GM18861 (cell line): ENCODE results near the gene CSK.

ENCODE experiments used
- ATAC-seq: cut with Tn5 transposase; IDR thresholded peaks from one replicate; pipeline ENCODE4 v1.9.1; 2021; ENCODE audit not compliant: unreplicated experiment

Gene CSK

GRCh38 chr15:74787251-74788041, 5.6 kb downstream of the CSK start:
- ATAC-seq: peak; percentile 29

DNA sequence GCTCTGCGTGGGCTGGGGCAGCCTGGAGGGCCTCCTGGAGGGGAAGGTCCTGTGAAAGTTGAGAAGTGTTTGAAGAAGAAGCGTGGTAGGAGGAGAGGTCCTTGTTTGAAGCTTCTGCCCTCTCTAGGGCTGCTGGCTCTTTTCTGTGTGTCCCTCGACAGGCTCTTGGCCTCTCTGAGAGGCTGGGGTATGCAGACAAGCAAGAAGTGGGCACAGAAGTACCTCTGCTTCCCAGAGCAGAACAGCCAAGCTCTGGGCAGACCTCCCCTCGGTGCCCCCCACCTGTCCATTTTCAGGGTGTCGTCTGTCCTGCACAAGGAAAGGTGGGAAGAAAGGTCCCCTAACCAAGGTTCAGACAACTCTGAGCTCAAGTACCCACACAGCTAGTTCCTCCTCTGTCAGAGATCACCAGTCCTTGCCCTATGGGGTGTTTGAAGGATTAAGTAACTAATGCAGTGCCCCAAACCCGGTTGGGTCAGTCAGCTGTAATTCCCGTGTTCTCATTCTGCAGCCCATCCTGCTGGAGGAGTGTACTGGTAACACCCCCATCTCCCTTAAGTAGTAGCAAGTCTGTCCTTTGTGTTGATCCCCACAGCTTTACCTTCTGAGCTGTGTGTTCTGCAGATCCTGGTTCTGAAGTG, 6.3 kb downstream of the CSK start:
- no peak for ATAC-seq

GRCh38 chr15:74788683-74789151, 6.8 kb downstream of the CSK start:
- ATAC-seq: no peak

DNA sequence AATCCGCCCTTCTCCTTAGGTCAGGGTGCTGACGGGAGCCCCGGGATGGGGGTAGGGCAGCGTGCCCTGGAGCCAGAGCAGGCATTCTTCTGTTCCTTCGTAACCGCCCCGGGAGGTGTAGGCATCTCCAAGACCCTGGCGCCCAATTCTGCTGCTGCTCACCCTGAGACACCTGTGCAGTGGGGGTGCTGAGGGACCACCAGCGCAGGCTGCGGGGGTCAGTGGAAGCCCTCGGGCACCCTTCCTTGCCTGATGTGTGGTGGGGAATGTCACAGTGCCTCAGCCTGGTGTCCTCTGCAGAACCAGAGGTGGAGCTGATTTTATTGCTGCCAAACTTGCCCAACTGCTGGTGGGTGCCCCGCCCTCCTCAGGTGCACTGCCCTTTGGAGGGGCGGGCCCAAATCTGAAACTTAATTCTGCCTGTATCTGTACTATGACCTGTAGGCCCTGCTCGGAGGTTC, 7.3 kb downstream of the CSK start:
- ATAC-seq: no peak

DNA sequence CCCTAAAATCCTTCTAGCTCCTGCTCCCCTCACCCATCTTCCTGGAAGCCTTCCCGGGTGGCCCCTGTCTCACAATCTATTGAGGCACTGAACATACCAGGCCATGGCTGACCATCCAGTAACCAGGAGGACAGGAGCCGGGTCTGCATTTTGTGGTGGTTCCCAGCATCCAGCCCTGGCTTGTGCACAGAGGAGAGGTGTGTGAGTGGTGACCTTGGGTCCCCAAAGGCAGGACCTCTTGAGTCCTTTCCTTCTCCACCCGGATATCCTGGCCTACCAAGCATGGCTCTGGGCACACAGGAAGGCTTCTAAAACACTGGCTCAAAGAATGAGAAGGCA, 7.8 kb downstream of the CSK start:
- ATAC-seq: no peak

- peak; percentile 20 for ATAC-seq
Measured at GRCh38 chr15:74790080-74790916, 8.4 kb downstream of the CSK start.

DNA sequence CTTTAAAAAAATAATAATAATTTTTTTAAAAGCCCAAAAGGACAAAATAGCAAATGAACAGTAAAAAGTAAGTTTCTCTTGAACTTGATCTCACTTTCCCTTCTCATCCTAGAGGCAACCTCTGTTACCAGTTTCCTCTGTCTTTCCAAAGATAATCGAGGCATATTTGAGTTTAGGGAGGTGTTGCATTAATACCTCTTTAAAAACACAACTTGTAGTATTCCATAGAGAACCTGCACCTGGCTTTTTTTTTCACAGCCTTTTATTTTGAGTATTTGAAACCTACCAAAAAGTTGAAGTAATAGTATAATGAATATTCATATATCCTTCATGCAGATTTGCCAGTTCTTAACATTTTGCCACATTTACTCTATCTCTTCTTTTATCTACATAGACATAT, 9.1 kb downstream of the CSK start:
- no peak for ATAC-seq

DNA sequence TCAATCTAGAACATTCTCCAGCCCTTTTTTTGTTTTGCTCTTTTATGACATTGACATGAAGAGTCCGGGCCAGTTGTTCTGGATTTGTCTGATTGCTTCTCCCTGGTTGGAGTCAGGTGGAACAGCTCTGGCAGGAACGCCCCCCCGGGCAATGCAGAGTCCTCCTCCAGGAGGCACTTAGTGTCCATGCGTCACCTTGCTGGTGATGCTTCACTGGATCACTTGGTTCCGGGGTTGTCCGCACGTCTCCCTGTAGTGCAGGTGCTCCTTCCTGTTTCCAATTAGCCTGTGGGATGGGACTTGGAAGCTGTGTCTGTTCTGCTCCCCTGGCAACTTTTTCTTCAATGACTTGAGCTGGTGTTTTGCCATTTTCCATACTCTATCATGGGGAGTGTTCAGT, 9.8 kb downstream of the CSK start:
- ATAC-seq: no peak

- no peak for ATAC-seq
Measured at GRCh38 chr15:74792227-74793016, 10.5 kb downstream of the CSK start.

DNA sequence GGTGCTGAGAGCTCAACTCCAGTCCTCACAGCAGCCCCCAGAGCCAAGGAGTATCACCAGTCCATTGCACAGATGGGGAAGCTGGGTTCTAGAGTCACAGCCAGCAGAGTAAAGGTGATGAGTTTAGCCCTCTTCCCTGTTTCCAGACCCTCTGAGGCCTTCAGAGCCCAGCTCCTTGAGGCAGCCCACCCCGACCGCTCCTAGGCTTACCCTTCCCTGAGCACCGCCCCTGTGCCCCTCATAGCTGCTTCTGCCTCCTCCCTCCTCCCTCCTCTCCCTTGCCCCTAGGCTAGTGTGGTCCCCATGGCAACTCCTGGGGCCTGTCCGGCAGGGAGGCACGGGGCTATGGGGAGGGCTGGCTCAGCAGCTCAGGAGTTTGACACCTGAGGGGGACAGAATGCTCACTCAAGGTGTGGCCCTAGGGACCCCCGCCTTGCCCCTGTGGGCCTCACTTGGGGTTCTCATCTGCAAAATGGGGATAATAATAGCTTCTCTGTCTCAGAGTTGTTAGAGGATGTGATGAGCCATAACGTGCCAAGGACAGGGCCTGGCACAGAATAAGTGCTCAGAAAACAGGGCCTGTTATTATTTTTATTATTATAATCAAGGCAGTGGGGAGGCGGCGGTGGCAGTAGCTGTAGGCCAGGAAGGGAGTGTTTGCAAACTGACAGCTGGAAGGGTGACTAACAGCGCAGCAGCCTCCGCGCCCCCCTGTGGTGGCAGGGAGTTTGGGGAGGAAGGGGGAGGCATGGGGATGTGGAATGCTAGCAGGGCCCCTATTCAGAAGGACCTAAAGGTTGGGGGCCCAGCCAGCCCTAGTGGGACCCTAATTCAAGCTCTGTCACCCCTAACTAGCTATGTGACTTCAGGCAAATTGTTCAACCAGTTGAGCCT, 11.5 kb downstream of the CSK start:
- no peak for ATAC-seq

DNA sequence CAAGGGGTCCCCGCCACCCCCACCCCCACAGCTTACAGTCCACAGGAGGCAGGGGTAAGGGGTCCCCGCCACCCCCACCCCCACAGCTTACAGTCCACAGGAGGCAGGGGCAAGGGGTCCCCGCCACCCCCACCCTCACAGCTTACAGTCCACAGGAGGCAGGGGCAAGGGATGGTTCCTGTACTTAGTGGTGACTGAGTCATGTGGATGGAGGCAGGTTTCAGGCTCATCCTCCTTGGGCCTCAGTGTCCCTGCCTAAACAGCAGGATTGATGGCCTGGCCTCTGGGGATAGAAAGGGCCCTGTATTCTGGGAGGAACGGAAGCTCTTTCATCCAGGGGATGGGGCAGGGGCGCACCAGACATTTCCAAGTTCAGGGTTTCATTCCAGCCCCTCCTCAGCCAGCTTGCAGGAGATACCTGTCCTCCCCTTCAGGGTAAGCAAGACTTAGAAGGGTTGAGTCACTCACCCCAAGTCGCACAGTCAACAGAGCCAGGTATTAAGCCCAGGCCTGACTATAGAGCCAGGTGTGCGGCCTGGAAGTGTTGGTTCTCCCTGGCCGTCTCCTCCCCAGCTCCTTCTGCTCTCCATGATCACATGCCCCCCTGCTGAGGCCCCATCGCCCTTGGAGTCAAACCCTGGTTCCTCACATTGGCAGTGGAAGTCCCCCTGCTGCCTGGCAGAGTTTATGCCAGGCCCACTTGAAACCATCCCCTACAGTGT, 12.5 kb downstream of the CSK start:
- no peak for ATAC-seq

- no peak for ATAC-seq
Measured at GRCh38 chr15:74794970-74795349, 13.1 kb downstream of the CSK start.

- no peak for ATAC-seq
Measured at GRCh38 chr15:74795966-74796625, 14.2 kb downstream of the CSK start.

GRCh38 chr15:74798388-74799254, 16.7 kb downstream of the CSK start:
- ATAC-seq: no peak

DNA sequence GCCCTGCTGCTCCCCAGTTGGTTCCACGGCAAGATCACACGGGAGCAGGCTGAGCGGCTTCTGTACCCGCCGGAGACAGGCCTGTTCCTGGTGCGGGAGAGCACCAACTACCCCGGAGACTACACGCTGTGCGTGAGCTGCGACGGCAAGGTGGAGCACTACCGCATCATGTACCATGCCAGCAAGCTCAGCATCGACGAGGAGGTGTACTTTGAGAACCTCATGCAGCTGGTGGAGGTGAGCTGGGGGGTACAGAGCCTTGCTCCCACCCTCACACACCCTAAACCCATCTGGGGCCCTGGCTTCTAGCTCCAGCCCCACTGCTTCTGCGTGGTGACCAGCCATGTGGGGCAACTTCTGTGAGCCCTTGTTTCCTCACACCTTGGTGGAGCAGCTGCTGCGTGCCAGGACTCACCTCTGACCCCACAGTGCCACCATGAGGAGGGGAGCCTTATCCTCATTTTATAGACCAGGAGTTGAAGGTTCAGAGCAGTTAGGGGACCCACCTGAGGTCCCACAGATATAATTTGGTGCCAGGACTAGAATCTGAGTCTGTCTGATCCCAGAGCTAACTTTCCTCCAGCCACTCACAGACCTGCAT, 17.5 kb downstream of the CSK start:
- ATAC-seq: peak; percentile 3

- ATAC-seq: peak; percentile 62
Measured at GRCh38 chr15:74799856-74800558, 18.1 kb downstream of the CSK start.
